Stimulated activated CD4-positive, alpha-beta T cell treated with anti-CD3 and anti-CD28 coated beads, TNF-alpha, amount 100 ng/mL, for 24 hours (primary cell): ENCODE measurements around the gene GRIP2.

Experiments
- DNase-seq, 3 experiments: peaks; one replicate each; pipeline ENCODE4 v3.0.0-alpha.2; 2020; ENCODE audit warnings: low read depth in 3 of 3

Gene GRIP2

GRCh38 chr3:14453876-14454638 is 86.1 kb downstream of the GRIP2 start:
- DNase-seq = no peak

DNA sequence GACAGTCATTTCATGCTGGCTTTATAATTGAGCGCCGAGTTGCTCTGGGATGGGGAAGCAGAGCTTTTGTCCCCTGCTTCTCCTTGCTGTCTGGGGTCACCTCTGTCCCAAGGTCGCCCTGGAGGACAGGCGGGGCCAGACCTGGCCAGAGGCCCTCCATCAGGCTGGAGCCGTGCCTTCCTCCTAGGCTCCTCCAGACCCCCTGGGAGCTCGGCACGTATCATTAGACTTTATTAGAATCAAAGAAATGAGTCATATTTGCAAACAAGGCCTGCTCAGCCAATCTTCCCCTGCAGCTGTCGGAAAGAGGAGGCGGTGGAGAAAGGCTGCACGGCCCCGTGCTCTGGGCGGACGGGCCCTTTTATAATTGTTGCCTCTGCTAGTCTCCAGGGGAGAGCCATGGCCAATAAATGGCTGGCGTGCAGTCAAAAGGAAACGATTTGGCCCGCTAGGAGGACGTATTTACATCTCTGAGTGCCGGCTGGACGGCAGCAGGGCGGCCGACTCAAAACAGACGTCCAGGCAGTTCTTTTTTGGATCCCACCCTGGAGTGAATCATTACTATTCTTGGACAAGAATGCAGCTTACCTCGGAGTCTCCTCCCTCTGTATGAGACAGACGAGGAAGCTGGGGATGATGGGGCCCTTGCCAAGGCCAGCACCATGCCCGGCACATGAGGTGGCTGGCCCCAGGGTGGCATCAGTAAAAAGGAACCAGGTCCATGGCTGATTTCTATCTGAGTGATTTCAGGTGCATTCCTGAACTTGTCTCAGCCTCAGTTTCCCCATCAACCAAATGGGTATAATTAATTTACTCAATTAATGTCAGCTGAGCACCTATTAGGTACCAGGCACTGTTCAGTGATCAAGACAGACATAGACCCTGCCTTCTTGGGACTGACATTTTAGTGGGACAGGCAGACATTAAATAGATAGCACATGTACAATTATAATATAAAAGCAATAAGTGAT is 87.1 kb downstream of the GRIP2 start:
- no peak for DNase-seq

DNA sequence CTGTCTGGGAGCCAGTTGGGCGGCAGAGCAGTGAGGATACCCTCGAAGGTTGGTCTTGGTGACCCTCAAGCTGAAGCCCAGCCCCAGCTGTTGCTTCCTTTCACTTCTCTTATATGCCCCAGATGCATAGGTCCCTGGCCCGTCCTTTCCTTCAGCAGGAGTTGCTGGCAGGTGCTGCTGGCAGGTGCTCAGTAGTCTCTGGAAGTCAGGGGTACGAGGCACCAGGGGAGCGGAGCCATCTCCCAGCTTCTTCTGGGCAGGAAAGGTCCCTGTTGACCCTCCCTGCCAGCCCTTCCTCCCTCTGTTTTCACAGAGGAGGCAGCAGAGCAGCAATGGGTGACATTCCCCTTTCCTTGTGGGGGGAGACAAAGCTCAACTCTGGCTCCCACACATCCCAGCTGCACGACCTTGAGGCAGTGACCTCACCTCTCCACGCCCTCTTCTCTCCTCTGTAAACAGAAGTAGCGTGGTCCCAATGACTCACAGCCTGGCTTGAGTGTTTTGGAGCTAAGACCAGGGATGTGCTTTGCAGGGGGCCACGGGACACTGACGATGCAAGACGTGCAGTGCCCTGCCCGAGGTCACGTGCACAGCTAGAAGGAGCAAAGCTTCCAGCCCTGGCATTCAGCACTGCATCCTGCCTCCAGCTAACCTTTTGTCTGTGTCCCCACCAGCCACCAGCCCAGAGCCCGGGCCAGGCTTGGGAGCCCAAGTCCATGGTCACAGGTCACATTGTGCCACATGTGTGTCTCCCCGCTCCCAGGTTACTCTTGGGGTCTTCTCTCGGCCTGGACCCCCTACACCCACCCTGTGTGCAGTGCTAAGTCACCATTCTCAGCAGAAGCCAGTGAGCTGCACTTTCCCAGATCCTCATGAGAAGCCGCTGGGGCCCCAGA is 88.0 kb downstream of the GRIP2 start:
- no peak for DNase-seq

DNA sequence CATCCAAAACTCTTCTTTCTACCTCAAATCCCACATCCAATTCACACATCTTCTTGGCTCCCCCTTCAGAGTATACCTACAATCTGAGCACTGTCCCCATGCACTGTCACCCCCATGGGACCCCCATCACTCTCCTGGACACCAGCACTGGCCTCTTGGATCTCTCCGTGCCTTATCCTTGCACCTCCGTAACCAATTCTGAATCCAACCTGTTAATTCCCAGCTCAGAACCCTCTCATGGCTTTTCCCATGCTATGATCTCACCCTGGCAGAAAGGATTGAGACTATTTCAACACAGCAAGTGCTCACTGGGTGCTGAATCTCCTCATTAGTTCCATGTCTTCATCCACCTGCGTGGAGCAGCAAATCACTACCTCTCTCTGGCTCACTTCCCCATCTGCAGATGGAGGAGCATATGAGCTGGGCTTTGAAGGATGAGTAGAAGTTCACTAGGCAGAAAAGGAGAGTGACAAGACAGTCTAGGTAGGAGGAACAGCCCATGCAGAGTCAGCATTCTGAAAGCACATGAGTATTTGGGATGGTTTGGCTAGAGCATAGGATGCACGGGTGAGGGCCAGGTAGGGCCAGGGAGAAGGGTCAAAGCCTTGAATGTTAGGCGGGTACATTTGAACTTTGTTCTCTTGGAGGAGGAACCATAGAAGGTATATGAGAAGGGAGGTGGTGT is 89.1 kb downstream of the GRIP2 start:
- no peak for DNase-seq

- DNase-seq = no peak
Measured at GRCh38 chr3:14450506-14450905, 89.6 kb downstream of the GRIP2 start.

DNA sequence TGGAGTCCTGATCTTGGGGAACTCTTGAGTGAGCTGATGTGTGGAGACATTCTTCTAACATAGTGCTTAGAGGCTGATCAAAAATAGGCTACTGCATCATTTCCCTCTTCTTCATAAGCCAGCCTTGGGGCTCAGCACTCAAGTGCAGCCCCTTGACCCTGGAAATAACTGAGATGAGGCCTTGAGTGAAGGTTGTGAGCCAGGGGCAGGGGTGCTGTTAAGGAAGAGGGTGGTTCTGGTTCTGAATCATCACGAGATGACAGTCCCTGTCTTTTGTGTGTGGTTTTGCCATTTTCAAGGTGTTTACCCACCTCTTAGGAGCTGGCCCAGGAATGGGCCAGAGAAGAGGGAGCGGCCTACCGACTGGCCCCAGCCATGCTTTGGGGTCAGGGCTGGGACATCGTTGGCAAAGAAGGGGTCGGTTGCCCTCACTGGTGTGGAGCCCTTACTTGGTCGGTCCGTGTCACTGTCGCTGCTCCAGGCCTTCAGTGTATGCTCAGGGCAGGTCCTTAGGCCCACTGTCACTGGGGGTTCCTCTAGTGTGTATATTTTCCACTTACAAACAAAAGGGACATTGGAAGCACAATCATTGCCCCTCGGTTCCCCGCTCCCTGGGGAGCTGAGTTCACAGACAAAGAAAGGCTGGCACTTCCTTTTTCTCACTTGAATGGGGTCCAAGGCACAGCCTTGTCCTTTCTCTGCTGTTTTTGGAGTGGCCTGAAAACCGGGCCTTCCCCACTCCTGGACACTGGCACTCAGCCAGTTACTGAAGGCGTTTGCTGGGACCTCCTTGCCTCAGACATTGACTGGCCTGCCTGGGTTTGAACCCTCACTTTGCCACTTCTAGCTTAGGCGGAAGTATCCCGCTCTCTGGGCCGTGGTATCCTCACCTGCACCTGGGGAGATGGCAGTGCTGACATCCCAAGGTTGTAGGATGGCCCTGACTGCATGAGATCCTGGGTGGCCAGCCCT is 91.1 kb downstream of the GRIP2 start:
- DNase-seq = no peak

DNA sequence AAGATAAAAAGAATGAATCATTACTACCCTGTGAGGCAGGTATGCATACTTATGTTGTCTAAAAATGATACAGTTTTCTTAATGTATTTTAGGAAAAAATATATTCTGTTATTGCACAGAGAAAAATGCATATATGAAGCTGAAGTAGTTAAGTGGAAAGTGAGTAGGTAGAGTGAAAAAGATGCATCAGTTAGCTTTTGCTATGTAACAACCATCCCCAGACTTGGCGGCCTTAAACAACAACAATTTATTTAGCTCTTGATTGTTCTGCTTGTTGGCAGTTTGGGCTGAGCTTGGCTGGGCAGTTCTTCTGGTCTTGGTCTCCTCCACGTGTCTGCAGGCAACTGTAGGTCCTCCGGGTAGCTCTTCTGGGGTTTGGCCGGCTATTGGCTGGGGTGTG is 92.1 kb downstream of the GRIP2 start:
- no peak for DNase-seq

GRCh38 chr3:14446988-14447570 is 93.1 kb downstream of the GRIP2 start:
- DNase-seq = no peak

DNA sequence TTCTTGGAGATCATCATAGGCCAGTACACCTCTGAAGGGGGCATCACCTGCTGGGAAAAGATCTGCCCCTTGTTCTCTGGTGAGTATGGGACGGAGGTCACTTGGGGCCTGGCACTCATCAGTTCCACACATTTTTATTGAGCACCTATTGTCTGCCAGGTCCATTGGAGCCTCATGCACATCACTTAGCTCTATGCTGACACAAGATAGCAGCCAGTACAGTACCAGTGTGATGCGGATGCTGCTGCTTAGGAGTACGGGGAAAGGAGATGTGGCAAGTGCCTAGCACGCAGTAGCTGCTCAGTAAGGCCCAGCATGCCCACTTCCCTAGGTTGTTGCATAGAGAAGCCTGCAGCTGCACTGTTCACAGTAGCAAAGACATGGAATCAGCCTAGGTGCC is 94.4 kb downstream of the GRIP2 start:
- no peak for DNase-seq

- no peak for DNase-seq
Measured at GRCh38 chr3:14444380-14444779, 95.8 kb downstream of the GRIP2 start.

DNA sequence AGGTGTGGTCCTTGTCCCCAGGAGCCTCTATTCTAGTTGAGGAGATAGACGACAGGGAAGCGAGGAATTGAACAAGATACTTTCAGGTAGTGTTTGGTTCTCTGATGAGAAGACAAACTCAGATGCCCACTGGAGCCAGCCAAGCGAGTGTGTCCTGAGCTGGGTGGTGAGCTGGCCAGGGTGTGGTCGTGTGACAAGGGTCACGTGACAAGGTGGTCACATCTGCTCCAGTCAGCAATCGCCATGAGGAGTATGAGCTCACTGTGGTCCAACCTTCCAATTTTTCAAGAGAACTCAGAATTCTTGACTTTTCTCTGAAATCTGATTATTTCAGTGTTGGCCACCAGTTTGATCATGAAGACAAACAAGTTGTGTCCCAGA is 98.2 kb downstream of the GRIP2 start:
- DNase-seq = no peak

DNA sequence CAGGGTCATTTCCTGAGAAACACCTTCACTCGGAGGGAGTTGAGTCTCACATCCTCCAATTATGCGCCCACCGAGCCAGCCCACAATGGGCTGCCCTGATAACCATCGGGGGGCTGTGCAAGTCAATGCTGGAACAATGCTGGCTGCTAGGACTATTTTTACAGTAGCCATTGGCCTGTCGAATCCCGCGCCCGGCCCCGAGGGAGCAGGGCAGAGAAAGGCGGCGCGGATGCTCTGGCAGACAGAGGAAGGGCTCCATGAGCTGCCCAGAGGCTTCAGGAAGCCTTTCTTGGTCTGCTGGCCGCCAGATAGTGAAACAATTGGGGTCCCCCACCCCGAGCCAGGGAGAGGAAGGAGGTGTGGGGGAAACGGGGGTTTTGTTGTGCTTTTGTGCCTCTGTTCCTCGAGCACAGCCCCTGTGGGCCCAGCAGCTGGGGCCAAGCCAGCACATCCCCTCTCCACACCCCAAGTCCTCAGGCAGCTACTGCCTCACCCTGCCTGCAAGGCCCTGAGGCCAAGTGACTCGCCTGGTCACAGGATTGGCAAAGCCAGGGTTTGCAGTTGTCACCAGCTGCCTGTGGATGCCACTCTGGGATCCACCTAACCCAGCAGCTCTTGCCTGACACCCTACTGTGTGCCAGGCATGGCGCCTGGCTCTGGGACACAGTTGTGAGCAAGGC is 98.8 kb downstream of the GRIP2 start:
- no peak for DNase-seq

- no peak for DNase-seq
Measured at GRCh38 chr3:14440531-14441239, 99.5 kb downstream of the GRIP2 start.

- no peak for DNase-seq
Measured at GRCh38 chr3:14440168-14440518, 100.0 kb downstream of the GRIP2 start.

GRCh38 chr3:14439501-14440167 is 100.5 kb downstream of the GRIP2 start:
- DNase-seq = no peak
